Neural progenitor cell (in vitro differentiated cells): ENCODE results near the gene ANKDD1B.

Experiments
- CTCF ChIP-seq: fragments of 200-600 bp; sonication (generic); IDR thresholded peaks from 2 replicates; pipeline ENCODE4 v1.5.1; 2017; ENCODE audit warnings: antibody characterized with exemption, mild to moderate bottlenecking
- EZH2 ChIP-seq: fragments of 200-600 bp; sonication (generic); IDR thresholded peaks from 2 replicates; pipeline ENCODE4 v1.6.1; 2017; ENCODE audit warnings: antibody characterized with exemption, mild to moderate bottlenecking, moderate library complexity
- EZH2phosphoT487 ChIP-seq: fragments of 200-600 bp; sonication (generic); IDR thresholded peaks from 2 replicates; pipeline ENCODE4 v1.6.1; 2017; ENCODE audit warnings: antibody characterized with exemption

- TF ChIP-seq CTCF = no peak
- no peak for TF ChIP-seq EZH2
- TF ChIP-seq EZH2phosphoT487 = no peak
These were observed 79.4 kb downstream of the ANKDD1B start for GRCh38 chr5:75690669-75691068.
